HAP-1 (cell line): Measurements from ENCODE around the gene STK32B.
"Not testable (repeated sequence)": the region's sequence is repeated elsewhere in the genome, so short reads cannot be mapped to it uniquely, and the experiment has no call there.

Experiments used
- DNase-seq, 2 experiments: peaks; one replicate each; pipeline ENCODE4 v3.0.0-alpha.2; 2016 to 2020; ENCODE audit warnings: low spot score in 2 of 2
- H3K27me3 ChIP-seq: fragments of 250-450 bp; sonication (Bioruptor Pico); 2 replicates; pipeline ENCODE4 v1.5.1; 2020; ENCODE audit warnings: low read depth, mild to moderate bottlenecking, moderate library complexity
- H3K36me3 ChIP-seq: fragments of 250-450 bp; sonication (Bioruptor Pico); replicated peaks from 2 replicates; pipeline ENCODE4 v1.5.1; 2020; ENCODE audit warnings: mild to moderate bottlenecking
- H3K4me1 ChIP-seq: fragments of 250-450 bp; sonication (Bioruptor Pico); 2 replicates; pipeline ENCODE4 v1.5.1; 2020; ENCODE audit warnings: mild to moderate bottlenecking
- H3K4me3 ChIP-seq: fragments of 250-450 bp; sonication (Bioruptor Pico); 2 replicates; pipeline ENCODE4 v1.5.1; 2020; ENCODE audit warnings: mild to moderate bottlenecking, moderate library complexity
- H3K9me3 ChIP-seq: fragments of 250-450 bp; sonication (Bioruptor Pico); 2 replicates; pipeline ENCODE4 v1.5.1; 2020; ENCODE audit warnings: mild to moderate bottlenecking, moderate library complexity
- in situ Hi-C: fragments of 300-500 bp; cut with MboI; formaldehyde crosslinking; loops from 3 replicates; pipeline ENCODE4 v1.14.3; 2020; ENCODE audit warnings: low sequenced_read_pairs, inconsistent platforms, mixed read lengths

STK32B gene

DNA sequence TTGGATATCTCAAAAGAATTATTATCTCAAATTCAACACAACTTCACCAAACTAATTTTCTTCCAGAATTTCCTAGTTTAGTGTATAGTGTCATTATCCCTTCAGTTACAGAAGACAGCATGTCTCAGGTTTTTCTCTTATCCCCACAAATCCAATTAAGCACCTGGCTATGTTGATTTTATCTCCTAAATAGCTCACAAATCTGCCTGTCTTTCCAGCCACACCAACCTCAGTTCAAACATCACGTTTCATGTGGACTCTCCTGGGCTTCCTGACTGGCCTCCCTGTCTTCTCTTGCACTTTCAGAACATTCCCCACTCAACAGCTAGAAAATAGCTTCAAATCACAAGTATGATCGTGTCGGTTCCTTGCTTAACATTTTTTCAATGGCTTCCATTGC is 14.8 kb downstream of the STK32B start:
- Histone ChIP-seq H3K27me3 (no peaks in the 10 kb centered on the region), H3K4me3 (no peak overlapping the region), H3K36me3 (no peaks in the 10 kb centered on the region), H3K4me1 (no peaks in the 10 kb centered on the region), H3K9me3 (no peaks in the 10 kb centered on the region)
- in situ Hi-C loops: no loop called here
- DNase-seq: no peak

DNA sequence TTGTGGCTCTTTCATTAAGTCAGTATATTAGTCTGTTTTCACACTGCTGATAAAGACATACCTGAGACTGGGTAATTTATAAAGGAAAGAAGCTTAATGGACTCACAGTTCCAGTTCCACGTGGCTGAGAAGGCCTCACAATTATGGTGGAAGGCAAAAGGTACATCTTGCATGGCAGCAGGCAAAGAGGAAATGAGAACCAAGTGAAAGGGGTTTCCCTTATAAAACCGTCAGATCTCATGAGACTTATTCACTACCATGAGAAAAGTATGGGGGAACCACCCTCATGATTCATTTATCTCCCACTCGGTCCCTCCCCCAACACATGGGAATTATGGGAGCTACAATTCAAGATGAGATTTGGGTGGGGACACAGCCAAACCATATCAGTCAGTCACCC is 15.7 kb downstream of the STK32B start:
- H3K4me3 ChIP-seq, H3K9me3 ChIP-seq, in situ Hi-C loops, H3K36me3 ChIP-seq, DNase-seq, H3K4me1 ChIP-seq, H3K27me3 ChIP-seq: not testable (repeated sequence)

GRCh38 chr4:5067908-5068307 is 16.6 kb downstream of the STK32B start:
- Histone ChIP-seq H3K4me3 (no peak overlapping the region), H3K27me3 (no peaks in the 10 kb centered on the region), H3K36me3 (no peaks in the 10 kb centered on the region), H3K9me3 (no peaks in the 10 kb centered on the region), H3K4me1 (peaks cover 6% of the 10 kb centered on the region; the same call in 1 of the 2 replicates)
- no peak for DNase-seq
- in situ Hi-C loops: no loop called here

- H3K36me3 ChIP-seq: no peaks in the 10 kb centered on the region
- in situ Hi-C loops: no loop called here
- H3K27me3 ChIP-seq: no peaks in the 10 kb centered on the region
- DNase-seq: no peak
- no peak overlapping the region for H3K4me3 ChIP-seq
- H3K4me1 ChIP-seq: peaks cover 6% of the 10 kb centered on the region; the same call in 1 of the 2 replicates
- no peaks in the 10 kb centered on the region for H3K9me3 ChIP-seq
These were observed 18.6 kb downstream of the STK32B start for GRCh38 chr4:5069901-5070300.

DNA sequence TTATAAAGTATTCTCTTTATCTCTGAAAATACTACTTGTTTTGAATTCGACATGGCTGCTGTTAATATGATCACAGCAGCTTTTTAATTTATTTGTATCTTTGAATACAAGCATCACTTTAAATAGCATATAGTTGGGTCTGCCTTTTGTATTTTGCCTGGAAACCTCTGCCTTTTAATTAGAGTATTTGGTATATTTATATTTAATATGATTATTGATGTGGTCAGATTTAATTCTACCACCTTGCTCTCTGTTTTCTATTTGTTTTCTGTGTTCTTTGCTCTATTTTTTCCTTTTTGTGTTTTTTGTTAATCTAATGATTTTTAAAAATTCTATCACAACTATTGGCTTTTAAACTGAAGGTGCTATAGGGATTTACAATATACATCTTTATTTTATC is 21.7 kb downstream of the STK32B start:
- peaks cover 6% of the 10 kb centered on the region; the same call in 1 of the 2 replicates for H3K4me1 ChIP-seq
- in situ Hi-C loops: no loop called here
- DNase-seq: no peak

DNA sequence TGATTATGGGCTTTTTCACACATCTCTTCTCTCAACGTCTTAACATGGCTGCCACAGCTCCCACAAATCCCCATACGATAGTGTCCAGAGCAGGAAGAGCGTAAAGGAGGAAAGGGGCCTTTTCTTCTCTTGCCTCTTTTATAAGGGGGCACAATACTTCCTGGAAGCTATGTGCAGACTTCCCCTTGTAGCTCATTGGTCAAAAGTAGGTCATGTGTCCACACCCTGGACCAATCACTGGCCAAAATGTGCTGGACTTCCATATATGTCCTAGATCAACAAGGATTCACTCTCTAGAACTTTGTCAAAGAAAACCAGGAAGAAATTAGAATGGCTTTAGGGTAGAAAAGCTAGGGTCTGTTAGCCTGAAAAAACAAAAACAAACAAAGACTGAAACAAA is 26.7 kb downstream of the STK32B start:
- H3K9me3 ChIP-seq: no peaks in the 10 kb centered on the region
- no peaks in the 10 kb centered on the region for H3K36me3 ChIP-seq
- no peak for DNase-seq
- in situ Hi-C loops: no loop called here
- H3K27me3 ChIP-seq: no peaks in the 10 kb centered on the region
- H3K4me3 ChIP-seq: no peak overlapping the region
- H3K4me1 ChIP-seq: no peaks in the 10 kb centered on the region

More for the DNA sequence above, 21.7 kb downstream of the STK32B start:
- no peak overlapping the region for H3K4me3 ChIP-seq
- H3K27me3 ChIP-seq: no peaks in the 10 kb centered on the region
- H3K9me3 ChIP-seq: no peaks in the 10 kb centered on the region
- no peaks in the 10 kb centered on the region for H3K36me3 ChIP-seq

- Histone ChIP-seq H3K4me1 (no peaks in the 10 kb centered on the region), H3K27me3 (no peaks in the 10 kb centered on the region), H3K9me3 (no peaks in the 10 kb centered on the region), H3K4me3 (no peak overlapping the region), H3K36me3 (no peaks in the 10 kb centered on the region)
- no peak for DNase-seq
- in situ Hi-C loops: no loop called here
These were observed 28.3 kb downstream of the STK32B start for GRCh38 chr4:5079581-5079980.

GRCh38 chr4:5081441-5081999 is 30.2 kb downstream of the STK32B start:
- H3K4me3 ChIP-seq: no peak overlapping the region
- no peaks in the 10 kb centered on the region for H3K27me3 ChIP-seq
- in situ Hi-C loops: no loop called here

DNA sequence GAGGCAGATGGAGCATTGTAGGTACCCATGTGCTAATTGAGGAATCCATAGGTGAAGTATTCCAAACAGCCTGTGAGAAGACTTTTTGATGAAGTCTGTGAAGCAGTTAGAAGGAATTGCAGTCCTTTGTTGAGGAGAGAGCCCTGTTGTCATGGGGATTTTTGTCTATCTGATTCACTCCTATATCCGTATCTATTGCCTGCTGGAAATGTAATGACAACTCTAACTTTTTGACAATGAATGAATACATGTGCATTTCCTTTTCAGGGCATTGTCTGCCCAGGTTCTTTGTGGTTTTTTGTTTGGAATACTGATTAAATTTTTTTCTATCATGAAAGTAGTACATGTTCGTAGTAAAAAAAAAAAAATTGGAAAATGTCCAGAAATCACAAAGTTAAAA is 31.1 kb downstream of the STK32B start:
- no peaks in the 10 kb centered on the region for H3K9me3 ChIP-seq
- H3K4me1 ChIP-seq: no peaks in the 10 kb centered on the region
- DNase-seq: no peak
- H3K4me3 ChIP-seq: no peak overlapping the region
- in situ Hi-C loops: no loop called here
- H3K27me3 ChIP-seq: no peaks in the 10 kb centered on the region
- no peaks in the 10 kb centered on the region for H3K36me3 ChIP-seq

More at GRCh38 chr4:5081441-5081999, 30.2 kb downstream of the STK32B start:
- DNase-seq: no peak
- Histone ChIP-seq H3K9me3 (no peaks in the 10 kb centered on the region), H3K4me1 (no peaks in the 10 kb centered on the region), H3K36me3 (no peaks in the 10 kb centered on the region)

GRCh38 chr4:5084911-5085475 is 33.7 kb downstream of the STK32B start:
- Histone ChIP-seq H3K4me3 (no peak overlapping the region), H3K9me3 (no peaks in the 10 kb centered on the region), H3K27me3 (no peaks in the 10 kb centered on the region), H3K4me1 (no peaks in the 10 kb centered on the region), H3K36me3 (no peaks in the 10 kb centered on the region)
- no peak for DNase-seq
- in situ Hi-C loops: no loop called here

- H3K4me1 ChIP-seq: no peaks in the 10 kb centered on the region
- in situ Hi-C loops: no loop called here
- DNase-seq: no peak
- H3K4me3 ChIP-seq: no peak overlapping the region
- no peaks in the 10 kb centered on the region for H3K9me3 ChIP-seq
- no peaks in the 10 kb centered on the region for H3K27me3 ChIP-seq
- H3K36me3 ChIP-seq: no peaks in the 10 kb centered on the region
These were observed 35.3 kb downstream of the STK32B start for GRCh38 chr4:5086535-5086934.

DNA sequence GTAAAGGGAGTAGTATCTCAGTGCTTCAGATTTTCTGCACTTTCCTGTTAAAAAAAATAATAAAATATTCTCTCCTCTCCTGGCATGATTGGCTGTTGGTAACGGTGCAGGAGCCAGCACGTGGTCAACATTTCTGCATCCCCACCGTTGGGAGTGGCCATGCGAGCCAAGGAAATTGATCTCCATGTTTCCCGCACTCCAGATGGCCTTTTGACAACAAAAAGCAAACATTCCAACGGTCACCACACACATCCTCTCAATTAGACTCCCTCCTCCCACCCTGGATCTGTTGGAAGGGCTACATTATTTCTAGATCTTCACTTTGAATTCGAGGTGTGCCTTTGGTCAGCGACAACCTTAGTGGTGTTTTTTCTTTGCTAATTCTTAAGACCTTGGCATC is 45.0 kb downstream of the STK32B start:
- Histone ChIP-seq H3K9me3 (no peaks in the 10 kb centered on the region), H3K27me3 (no peaks in the 10 kb centered on the region), H3K4me1 (no peaks in the 10 kb centered on the region), H3K4me3 (no peak overlapping the region), H3K36me3 (no peaks in the 10 kb centered on the region)
- in situ Hi-C loops: no loop called here
- DNase-seq: no peak

- no peaks in the 10 kb centered on the region for H3K4me1 ChIP-seq
- H3K36me3 ChIP-seq: no peaks in the 10 kb centered on the region
- in situ Hi-C loops: no loop called here
- H3K27me3 ChIP-seq: no peaks in the 10 kb centered on the region
- H3K9me3 ChIP-seq: no peaks in the 10 kb centered on the region
- DNase-seq: no peak
- no peak overlapping the region for H3K4me3 ChIP-seq
These were observed 46.9 kb downstream of the STK32B start for GRCh38 chr4:5098176-5098575.

GRCh38 chr4:5100336-5100735 is 49.1 kb downstream of the STK32B start:
- Histone ChIP-seq H3K4me1 (no peaks in the 10 kb centered on the region), H3K4me3 (no peak overlapping the region), H3K36me3 (no peaks in the 10 kb centered on the region), H3K9me3 (no peaks in the 10 kb centered on the region), H3K27me3 (no peaks in the 10 kb centered on the region)
- in situ Hi-C loops: no loop called here
- DNase-seq: no peak

GRCh38 chr4:5100986-5101385 is 49.7 kb downstream of the STK32B start:
- no peaks in the 10 kb centered on the region for H3K9me3 ChIP-seq
- in situ Hi-C loops: no loop called here
- H3K27me3 ChIP-seq: no peaks in the 10 kb centered on the region
- no peaks in the 10 kb centered on the region for H3K36me3 ChIP-seq
- no peak for DNase-seq
- H3K4me3 ChIP-seq: no peak overlapping the region
- no peaks in the 10 kb centered on the region for H3K4me1 ChIP-seq
